K562 (cell line): ENCODE measurements around the gene ARHGAP10. TPM values are rescaled to one million over a fixed set of nuclear protein-coding genes. Genes with fewer than 3 reads are reported as not detected.

Experiments used
- ATAC-seq: fragments of 200-7000 bp; cut with Tn5 transposase; 3 replicates; pipeline ENCODE4 v1.9.1; 2020; ENCODE audit warnings: moderate library complexity
- BruUV-seq: library from RNA; stranded (reverse); fragments of 400-500 nt; replicated peaks from 2 replicates; lab custom pipeline; 2021; lab: Mats Ljungman, UMichigan
- CTCF ChIA-PET: fragments of 300-600 bp; formaldehyde crosslinking; extraction: SDS; loops from one replicate; lab custom pipeline; 2021; ENCODE audit warnings: low intra/inter-chr PET ratio; lab: Yijun Ruan, JAX
- POLR2A ChIA-PET: fragments of 300-600, 350-650 bp; sonication (Branson Sonifier 250); formaldehyde crosslinking; extraction: SDS; loops from one replicate; lab custom pipeline; 2021; ENCODE audit warnings: antibody characterized with exemption, inconsistent platforms; lab: Yijun Ruan, JAX
- DNase-seq, 4 experiments: peaks; one replicate each; pipeline versions ENCODE4 v3.0.0 to v3.0.0-alpha.2; 2011 to 2018; ENCODE audit warnings: low spot score in 3 of 4, mixed read lengths in 3 of 4; ENCODE audit errors: extremely low read depth in 1 of 4
- FAIRE-seq: peaks from 2 replicates; lab custom pipeline; 2011; peaks lifted over from hg19 to GRCh38; lab: Jason Lieb, UNC
- H2AFZ ChIP-seq: 2 replicates; pipeline ENCODE4 v1.6.0; 2011; ENCODE audit warnings: low read depth, low read length, control low read depth, inconsistent platforms
- H3K27ac ChIP-seq: fragments of 200-600 bp; 3 replicates; pipeline ENCODE4 v1.8.0; 2011; ENCODE audit warnings: low read depth, mild to moderate bottlenecking, control low read depth, inconsistent platforms, low read length, moderate library complexity, mixed read lengths; ENCODE audit errors: extremely low read depth
- H3K27me3 ChIP-seq, 2 experiments: fragments of 300-600 bp in 1 of 2; 2 replicates in 1 of 2; 3 replicates in 1 of 2; pipeline versions ENCODE4 v1.6.0 to v1.8.0; 2011; ENCODE audit warnings: inconsistent platforms in 2 of 2, low read length in 2 of 2, mild to moderate bottlenecking in 1 of 2, mixed read lengths in 1 of 2, moderate library complexity in 1 of 2; ENCODE audit not compliant: control insufficient read depth in 2 of 2, insufficient read depth in 2 of 2
- H3K36me3 ChIP-seq: fragments of 300-600 bp; 3 replicates; pipeline ENCODE4 v1.8.0; 2011; ENCODE audit warnings: mild to moderate bottlenecking, low read length, inconsistent platforms; ENCODE audit not compliant: control insufficient read depth, insufficient read depth
- H3K4me1 ChIP-seq, 2 experiments: fragments of 200-600 bp in 1 of 2; replicated peaks in 1 of 2; 2 replicates in 1 of 2; 3 replicates in 1 of 2; pipeline versions ENCODE4 v1.5.1 to v1.8.0; 2011; ENCODE audit warnings: inconsistent platforms in 2 of 2, low read length in 2 of 2, mild to moderate bottlenecking in 1 of 2, mixed read lengths in 1 of 2, moderate library complexity in 1 of 2; ENCODE audit not compliant: control insufficient read depth in 2 of 2, insufficient read depth in 2 of 2
- H3K4me2 ChIP-seq: 2 replicates; pipeline ENCODE4 v1.6.1; 2011; ENCODE audit warnings: low read length, control low read depth, inconsistent platforms, mixed read lengths; ENCODE audit not compliant: insufficient read depth
- H3K4me3 ChIP-seq: fragments of 200-600 bp; sonication (generic), shearing (Covaris generic); 2 replicates; pipeline ENCODE4 v1.5.1; 2016; ENCODE audit warnings: control low read depth, inconsistent platforms
- H3K79me2 ChIP-seq: fragments of 200-600 bp; 3 replicates; pipeline ENCODE4 v1.8.0; 2011; ENCODE audit warnings: low read length, inconsistent platforms; ENCODE audit not compliant: control insufficient read depth, insufficient read depth
- H3K9ac ChIP-seq, 2 experiments: 2 replicates each; pipeline versions ENCODE4 v1.6.0 to v1.6.1; 2011; ENCODE audit warnings: low read depth in 2 of 2, low read length in 2 of 2, control low read depth in 1 of 2, inconsistent platforms in 1 of 2, mild to moderate bottlenecking in 1 of 2, mixed read lengths in 1 of 2; ENCODE audit not compliant: insufficient read depth in 1 of 2
- H3K9me1 ChIP-seq: one replicate; pipeline ENCODE4 v1.6.0; 2011; ENCODE audit warnings: inconsistent platforms, mild to moderate bottlenecking, low read length, moderate library complexity; ENCODE audit not compliant: control insufficient read depth, insufficient read depth
- H3K9me3 ChIP-seq: replicated peaks from 2 replicates; pipeline ENCODE4 v1.5.1; 2011; ENCODE audit warnings: low read depth, low read length, inconsistent platforms; ENCODE audit not compliant: control insufficient read depth, insufficient read depth
- H4K20me1 ChIP-seq: replicated peaks from 2 replicates; pipeline ENCODE4 v1.6.1; 2011; ENCODE audit warnings: low read length, inconsistent platforms, mixed read lengths; ENCODE audit not compliant: control insufficient read depth, insufficient read depth
- ATF4 ChIP-seq: fragments of 450-650 bp; formaldehyde crosslinking; IDR thresholded peaks from 2 replicates; pipeline ENCODE4 v1.4.0; 2022; ENCODE audit warnings: mild to moderate bottlenecking, moderate library complexity
- CBFA2T3 ChIP-seq: fragments of 450-650 bp; IDR thresholded peaks from 2 replicates; pipeline ENCODE4 v1.6.1; 2017
- DLX4 ChIP-seq: fragments of 250-450 bp; sonication (Bioruptor Pico); IDR thresholded peaks from 2 replicates; pipeline ENCODE4 v1.6.1; 2021; ENCODE audit warnings: mild to moderate bottlenecking
- FOXJ2 ChIP-seq: fragments of 200-800 bp; sonication (Bioruptor generic); IDR thresholded peaks from 2 replicates; pipeline ENCODE4 v1.6.1; 2016; ENCODE audit warnings: missing genetic modification characterization, missing compliant biosample characterization
- GATAD2A ChIP-seq: fragments of 450-650 bp; IDR thresholded peaks from 2 replicates; pipeline ENCODE4 v1.6.1; 2017
- HIVEP1 ChIP-seq: fragments of 250-450 bp; sonication (Bioruptor Pico); IDR thresholded peaks from 2 replicates; pipeline ENCODE4 v1.4.0; 2020; ENCODE audit warnings: mild to moderate bottlenecking
- KAT7 ChIP-seq: sonication (generic); formaldehyde crosslinking; IDR thresholded peaks from 2 replicates; pipeline ENCODE4 v1.8.0; 2022; ENCODE audit warnings: missing genetic modification reagents, mild to moderate bottlenecking, borderline replicate concordance
- SAFB2 ChIP-seq: fragments of 200-400 bp; formaldehyde crosslinking; IDR thresholded peaks from 2 replicates; pipeline ENCODE4 v1.6.1; 2018; ENCODE audit warnings: borderline replicate concordance, low read length, low read depth, moderate library complexity; ENCODE audit not compliant: severe bottlenecking
- SMARCA4 ChIP-seq: fragments of 450-650 bp; IDR thresholded peaks from 2 replicates; pipeline ENCODE4 v1.6.1; 2016
- SRF ChIP-seq, 2 experiments: fragments of 250-450, 450-650 bp in 1 of 2; sonication (Bioruptor Pico) in 1 of 2; sonication (generic) in 1 of 2; formaldehyde crosslinking; IDR thresholded peaks; 2 replicates each; pipeline versions ENCODE4 v1.5.0 to v1.5.1; 2020 to 2022; ENCODE audit warnings: mild to moderate bottlenecking in 1 of 2, missing genetic modification reagents in 1 of 2
- ZBED1 ChIP-seq: IDR thresholded peaks from 2 replicates; pipeline ENCODE4 v1.6.1; 2014
- ZEB2 ChIP-seq: fragments of 450-650 bp; IDR thresholded peaks from 2 replicates; pipeline ENCODE4 v1.6.1; 2016
- ZNF12 ChIP-seq: sonication (generic); formaldehyde crosslinking; IDR thresholded peaks from 2 replicates; pipeline ENCODE4 v1.4.0; 2020; ENCODE audit warnings: mild to moderate bottlenecking, missing genetic modification reagents
- ZNF318 ChIP-seq, 2 experiments: fragments of 450-650 bp; IDR thresholded peaks; 2 replicates each; pipeline ENCODE4 v1.6.1; 2016; ENCODE audit warnings: mild to moderate bottlenecking in 2 of 2, borderline replicate concordance in 1 of 2, low read depth in 1 of 2, moderate library complexity in 1 of 2
- ZSCAN32 ChIP-seq: fragments of 450-650 bp; formaldehyde crosslinking; IDR thresholded peaks from 2 replicates; pipeline ENCODE4 v1.4.0; 2020; ENCODE audit warnings: mild to moderate bottlenecking, moderate library complexity
- WGBS: fragments of 100-300 bp; shearing (Covaris generic); methylation state at CpG from one replicate; pipeline ENCODE4 v1.1.6; 2016; ENCODE audit warnings: low coverage, mixed read lengths; ENCODE audit not compliant: insufficient coverage; ENCODE audit errors: missing lambda C conversion rate; 5-methylcytosine and 5-hydroxymethylcytosine counted together
- in situ Hi-C: fragments of 300-500 bp; cut with MboI; formaldehyde crosslinking; loops from 4 replicates; pipeline ENCODE4 v1.15.0; 2018; ENCODE audit warnings: inconsistent platforms, mixed read lengths
- intact Hi-C: fragments of 100-400 bp; cut with micrococcal nuclease; formaldehyde crosslinking; loops from 2 replicates; pipeline ENCODE4 v1.14.2; 2022
- polyA plus RNA-seq, 8 experiments: library from polyadenylated mRNA; depleted of rRNA in 4 of 8; stranded (reverse) in 5 of 8; unstranded in 3 of 8; fragments of >200 nt; fragmentation: Nextera tagmentation in 2 of 8; fragmentation: Illumina TruSeq in 1 of 8; extraction: Ambion mirVana in 2 of 8; extraction: Trizol in 1 of 8; gene quantifications; 2 replicates each; pipeline versions ENCODE4 v1.2.1 to v1.2.3, GENCODE V29; 2011 to 2014; ENCODE audit warnings: inconsistent platforms in 1 of 8, missing spikeins in 1 of 8
- total RNA-seq, 7 experiments: library from RNA; depleted of rRNA in 6 of 7; stranded (reverse); fragments of >200 nt in 6 of 7; fragmentation: Illumina TruSeq in 2 of 7; extraction: Trizol in 2 of 7; gene quantifications; 2 replicates each; pipeline versions ENCODE4 v1.2.1 to v1.2.3, GENCODE V29; 2011 to 2021; ENCODE audit warnings: low replicate concordance in 1 of 7

The ARHGAP10 gene
- total and polyA plus RNA-seq, 9 of the 15 experiments (the other 6 are each of a cell fraction or from before 2014, with no cell fraction given) = 0.03 to 0.22 (median 0.06) TPM; not detected in 3

- TF ChIP-seq ATF4 = no peak
- no peak for TF ChIP-seq ZEB2
- no peak for TF ChIP-seq HIVEP1
- TF ChIP-seq ZNF12 (CRISPR knock-in tag) = no peak
- no peak for TF ChIP-seq SRF (CRISPR knock-in tag; IDR thresholded peaks at IDR 0.05)
- TF ChIP-seq DLX4 (CRISPR knock-in tag) = no peak
- no peak for TF ChIP-seq FOXJ2 (tag)
- no peak for TF ChIP-seq ZSCAN32 (CRISPR knock-in tag)
- no peak for TF ChIP-seq CBFA2T3
- TF ChIP-seq, all 486 proteins: peak for 0
Observed at GRCh38 chr4:147923381-147923780, 191.5 kb downstream of the ARHGAP10 start (continued).

DNA sequence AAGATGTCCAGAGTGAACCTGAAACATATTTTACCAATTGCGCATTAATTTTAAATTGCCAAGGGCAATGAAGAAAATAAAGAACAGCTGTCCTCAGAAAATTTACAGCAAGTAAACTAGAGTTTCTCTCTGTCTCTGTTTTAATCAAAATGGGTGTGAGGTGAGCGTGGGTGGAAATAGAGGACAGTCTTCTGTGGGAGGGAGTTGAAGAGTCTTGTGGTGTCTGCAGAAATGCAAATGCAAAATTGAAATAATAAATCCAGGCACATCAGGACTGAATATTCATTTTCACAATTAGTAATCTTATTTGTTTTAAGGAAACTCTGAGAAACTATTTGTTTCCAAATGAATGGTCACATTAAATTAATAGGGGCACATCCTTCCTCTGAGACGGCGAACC, 192.0 kb downstream of the ARHGAP10 start:
- intact Hi-C loops (no loop called here), in situ Hi-C loops (no loop called here)
- no peak overlapping the region for H2AFZ ChIP-seq
- DNase-seq (no peak), ATAC-seq (no peak), FAIRE-seq (no peak)
- no TSS peak for BruUV-seq
- WGBS = 22% methylated on average over 4 of the region's 4 CpGs
- no peaks in the 10 kb centered on the region for H3K27me3 ChIP-seq
- no peak overlapping the region for H3K27ac ChIP-seq
- no peaks in the 10 kb centered on the region for H3K79me2 ChIP-seq
- H3K4me2 ChIP-seq = no peak overlapping the region
- H4K20me1 ChIP-seq = no peaks in the 10 kb centered on the region
- no peak overlapping the region for H3K4me3 ChIP-seq
- H3K36me3 ChIP-seq = no peaks in the 10 kb centered on the region
- CTCF ChIA-PET = no interaction called here
- no peaks in the 10 kb centered on the region for H3K4me1 ChIP-seq
- no peaks in the 10 kb centered on the region for H3K9me1 ChIP-seq
- H3K9ac ChIP-seq = no peak overlapping the region
- POLR2A ChIA-PET = no interaction called here
- H3K9me3 ChIP-seq = no peaks in the 10 kb centered on the region
- no peak for TF ChIP-seq ZNF318 (IDR thresholded peaks at IDR 0.05; ENCODE audit: borderline replicate concordance in 1 of 2, low read depth in 1 of 2)
- TF ChIP-seq ZBED1 = no peak
- no peak for TF ChIP-seq GATAD2A
- no peak for TF ChIP-seq SAFB2
- TF ChIP-seq SMARCA4 = no peak
- no peak for TF ChIP-seq KAT7 (CRISPR knock-in tag)
